Measurements from ENCODE around the gene ALPK3. TPM values are rescaled to one million over a fixed set of nuclear protein-coding genes. Genes with fewer than 3 reads are reported as not detected.

Gene ALPK3
- total RNA-seq, 4 donors from 2014 or later, result 19.1 to 34.4 (median 26.5) TPM

DNA sequence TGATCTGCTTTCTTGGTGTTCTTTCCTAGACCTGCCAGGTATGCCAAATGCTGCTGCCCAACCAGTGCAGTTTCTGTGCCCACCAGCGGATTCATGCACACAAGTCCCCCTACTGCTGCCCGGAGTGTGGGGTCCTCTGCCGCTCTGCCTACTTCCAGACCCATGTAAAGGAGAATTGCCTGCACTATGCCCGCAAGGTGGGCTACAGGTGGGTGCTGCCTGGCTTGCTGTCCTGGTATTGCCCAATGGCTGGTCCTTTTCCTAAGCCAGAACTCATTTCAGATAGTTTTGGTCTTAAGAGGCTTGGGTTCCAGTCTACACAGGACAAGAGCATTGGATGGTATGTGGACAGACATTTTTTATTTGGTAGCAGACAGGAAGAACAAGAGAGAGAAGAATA is 26.5 kb upstream of the ALPK3 start:
- Histone ChIP-seq H3K36me3 (peaks cover 0 to 53% of the 10 kb centered on the region in 2 donors), H3K27me3 (no peaks in the 10 kb centered on the region), H3K27ac (no peak overlapping the region), H3K4me3 (no peak overlapping the region), H3K4me1 (peaks cover 0 to 34% (median 15%) of the 10 kb centered on the region in 3 donors), H3K9me3 (no peaks in the 10 kb centered on the region)
- TF ChIP-seq POLR2A (IDR thresholded peaks at IDR 0.05) (no peak), CTCF (IDR thresholded peaks at IDR 0.05) (no peak), POLR2AphosphoS5 (IDR thresholded peaks at IDR 0.05) (no peak), EP300 (IDR thresholded peaks at IDR 0.05) (no peak)
- no peak for ATAC-seq
- no CpG with 5 or more reads among the region's 4 CpGs for WGBS, 2 donors (ENCODE audit: low coverage in 1 of 2)

DNA sequence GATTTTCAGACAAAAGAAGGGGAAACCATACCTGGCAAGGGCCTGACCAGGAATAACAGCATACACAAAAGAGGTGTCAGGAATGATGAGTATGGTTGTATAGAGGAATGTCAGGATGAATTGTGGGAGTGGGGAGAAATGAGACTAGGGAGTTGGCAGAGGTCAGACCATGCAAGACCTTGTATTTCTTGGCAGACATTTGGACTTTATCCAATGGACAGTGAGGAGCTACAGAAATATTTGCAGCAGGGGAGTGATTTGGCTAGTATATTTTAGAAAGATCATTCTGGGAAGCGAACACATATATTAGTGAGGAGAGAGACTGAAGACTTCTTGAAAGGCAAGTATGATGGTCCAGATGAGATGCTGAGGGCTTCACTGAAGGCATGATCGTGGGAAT is 25.4 kb upstream of the ALPK3 start:
- TF ChIP-seq CTCF (IDR thresholded peaks at IDR 0.05) (no peak), POLR2AphosphoS5 (IDR thresholded peaks at IDR 0.05) (no peak), EP300 (IDR thresholded peaks at IDR 0.05) (no peak), POLR2A (IDR thresholded peaks at IDR 0.05) (no peak)
- 79 to 86% methylated on average over 2 of the region's 2 CpGs for WGBS, 2 donors (ENCODE audit: low coverage in 1 of 2)
- peaks cover 0 to 53% of the 10 kb centered on the region in 2 donors for H3K36me3 ChIP-seq
- ATAC-seq, result no peak
- H3K9me3 ChIP-seq, result no peaks in the 10 kb centered on the region
- H3K4me3 ChIP-seq, result no peak overlapping the region
- H3K27ac ChIP-seq, result no peak overlapping the region
- no peaks in the 10 kb centered on the region for H3K27me3 ChIP-seq
- H3K4me1 ChIP-seq, result peaks cover 0 to 29% (median 10%) of the 10 kb centered on the region in 3 donors

DNA sequence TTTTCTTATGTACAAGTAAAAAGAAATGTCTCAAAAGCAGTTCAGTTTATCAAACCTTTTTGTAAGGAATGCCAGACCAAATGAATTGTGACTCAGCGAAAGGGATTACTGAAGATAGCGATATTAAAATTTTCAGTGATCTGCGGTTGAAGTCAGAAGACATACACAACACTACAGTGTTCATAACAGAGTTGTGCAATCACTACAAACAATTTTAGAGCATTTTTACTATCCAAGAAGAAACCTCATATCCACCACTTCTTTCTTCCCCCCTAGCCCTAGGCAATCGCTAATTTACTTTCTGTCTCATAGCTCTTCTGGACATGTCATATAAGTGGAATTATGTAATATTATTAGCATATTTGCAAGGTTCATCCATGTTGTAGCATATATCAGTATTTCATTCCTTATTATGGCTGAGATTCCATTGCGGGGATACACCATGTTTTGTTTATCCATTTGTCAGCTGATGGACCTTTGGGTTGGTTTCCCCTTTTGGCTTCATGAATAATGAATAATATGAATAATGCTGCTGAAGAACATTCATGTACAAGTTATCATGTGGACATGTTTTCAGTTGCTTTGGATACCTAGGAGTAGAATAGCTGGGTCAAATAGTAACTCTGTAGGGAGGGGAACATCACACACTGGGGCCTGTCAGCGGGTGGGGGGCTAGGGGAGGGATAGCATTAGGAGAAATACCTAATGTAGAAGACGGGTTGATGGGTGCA is 23.6 kb upstream of the ALPK3 start:
- Histone ChIP-seq H3K9me3 (no peaks in the 10 kb centered on the region), H3K27me3 (no peaks in the 10 kb centered on the region), H3K4me1 (peaks cover 0 to 12% (median 0%) of the 10 kb centered on the region in 3 donors), H3K27ac (no peak overlapping the region), H3K36me3 (peaks cover 0 to 71% of the 10 kb centered on the region in 2 donors), H3K4me3 (no peak overlapping the region)
- TF ChIP-seq CTCF (IDR thresholded peaks at IDR 0.05), result no peak
- no peak for TF ChIP-seq EP300 (IDR thresholded peaks at IDR 0.05)
- no peak for TF ChIP-seq POLR2A (IDR thresholded peaks at IDR 0.05)
- no peak for TF ChIP-seq POLR2AphosphoS5 (IDR thresholded peaks at IDR 0.05)
- WGBS, 2 donors (ENCODE audit: low coverage in 1 of 2), result 91 to 96% methylated on average over 6 of the region's 7 CpGs
- no peak for ATAC-seq

DNA sequence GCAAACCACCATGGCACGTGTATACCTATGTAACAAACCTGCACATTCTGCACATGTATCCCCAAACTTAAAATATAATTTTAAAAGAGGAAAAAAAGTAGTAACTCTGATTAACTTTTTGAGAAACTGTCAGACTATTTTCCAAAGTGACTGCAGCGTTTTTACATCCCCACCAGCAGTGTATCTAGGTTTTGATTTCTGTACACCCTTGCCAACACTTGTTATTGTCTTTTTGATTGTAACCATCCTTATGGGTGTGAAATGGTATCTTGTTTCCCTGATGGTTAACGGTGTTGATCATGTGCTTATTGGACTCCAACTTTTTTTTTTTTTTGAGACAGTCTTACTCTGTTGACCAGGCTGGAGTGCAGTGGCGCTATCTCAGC is 23.0 kb upstream of the ALPK3 start:
- no peak overlapping the region for H3K27ac ChIP-seq
- H3K36me3 ChIP-seq, result peaks cover 0 to 77% of the 10 kb centered on the region in 2 donors
- WGBS, 2 donors (ENCODE audit: low coverage in 1 of 2), result 85 to 90% methylated on average over 4 of the region's 4 CpGs
- H3K27me3 ChIP-seq, result no peaks in the 10 kb centered on the region
- peaks cover 0 to 10% (median 0%) of the 10 kb centered on the region in 3 donors for H3K4me1 ChIP-seq
- ATAC-seq, result no peak
- H3K9me3 ChIP-seq, result no peaks in the 10 kb centered on the region
- TF ChIP-seq POLR2AphosphoS5 (IDR thresholded peaks at IDR 0.05) (no peak), EP300 (IDR thresholded peaks at IDR 0.05) (no peak), CTCF (IDR thresholded peaks at IDR 0.05) (no peak), POLR2A (IDR thresholded peaks at IDR 0.05) (no peak)
- H3K4me3 ChIP-seq, result no peak overlapping the region

DNA sequence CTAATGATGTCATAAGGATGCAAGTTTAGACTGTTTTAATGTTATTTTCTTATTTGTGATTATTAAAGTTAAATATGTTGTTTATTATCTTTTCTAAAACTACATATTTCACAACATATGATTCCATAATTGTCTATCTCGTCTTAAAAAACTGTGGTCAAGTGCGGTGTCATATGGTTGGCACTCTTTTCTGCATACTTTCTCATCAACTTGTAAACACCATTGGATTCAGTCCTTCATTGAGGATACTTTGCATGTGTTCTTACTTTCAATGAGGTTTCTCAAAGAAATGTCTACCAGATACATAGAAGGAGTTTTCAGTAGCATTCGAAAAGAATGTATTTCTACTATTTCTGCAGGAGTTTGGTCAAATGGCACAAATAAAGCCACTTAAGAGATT is 22.0 kb upstream of the ALPK3 start:
- Histone ChIP-seq H3K36me3 (peaks cover 0 to 87% of the 10 kb centered on the region in 2 donors), H3K4me1 (peaks cover 0 to 10% (median 0%) of the 10 kb centered on the region in 3 donors), H3K9me3 (no peaks in the 10 kb centered on the region), H3K27ac (no peak overlapping the region), H3K27me3 (no peaks in the 10 kb centered on the region), H3K4me3 (no peak overlapping the region)
- 79 to 80% methylated on average over 3 of the region's 3 CpGs for WGBS, 2 donors (ENCODE audit: low coverage in 1 of 2)
- no peak for ATAC-seq
- TF ChIP-seq EP300 (IDR thresholded peaks at IDR 0.05) (no peak), CTCF (IDR thresholded peaks at IDR 0.05) (no peak), POLR2A (IDR thresholded peaks at IDR 0.05) (no peak), POLR2AphosphoS5 (IDR thresholded peaks at IDR 0.05) (no peak)

Measured in gastroesophageal sphincter (tissue), 4 donors.